Right ventricle myocardium superior (tissue), 1 donor: ENCODE results near the gene PPY. TPM values are rescaled to one million over a fixed set of nuclear protein-coding genes. Genes with fewer than 3 reads are reported as not detected.
"Not testable (repeated sequence)": the region's sequence is repeated elsewhere in the genome, so short reads cannot be mapped to it uniquely, and the experiment has no call there.

Source experiments
- ATAC-seq: fragments of 200-7000 bp; cut with Tn5 transposase; one replicate; pipeline ENCODE4 v1.9.1; 2020; ENCODE audit warnings: mild to moderate bottlenecking; ENCODE audit not compliant: poor library complexity
- DNase-seq: peaks from one replicate; pipeline ENCODE4 v3.0.0-alpha.2; 2020
- intact Hi-C: fragments of 100-400 bp; cut with DNase I; formaldehyde crosslinking; loops from one replicate; pipeline ENCODE4 v1.11.2; 2022
- total RNA-seq: library from RNA; stranded (reverse); fragmentation: NEBNext Ultra II Directional; extraction: Animal tissue kit (Norgen Biotek cat#: 25700); gene quantifications from one replicate; pipeline ENCODE4 v1.2.1, GENCODE V29; 2021
- donor health status: DM: no; HTN: yes; CAD: no; lungs with severe emphysema.

Gene PPY
- total RNA-seq, 1 donor from 2014 or later = not detected

- intact Hi-C loops, ATAC-seq, DNase-seq: not testable (repeated sequence)
These were observed 2.8 kb downstream of the PPY start for GRCh38 chr17:43939452-43939851.

GRCh38 chr17:43938838-43939182 lies 3.5 kb downstream of the PPY start:
- no peak for DNase-seq
- no peak for ATAC-seq
- intact Hi-C loops = no loop called here

- intact Hi-C loops = no loop called here
- ATAC-seq (no peak), DNase-seq (no peak)
These were observed 5.8 kb downstream of the PPY start for GRCh38 chr17:43936434-43936833.

- intact Hi-C loops = no loop called here
- ATAC-seq (no peak), DNase-seq (no peak)
These were observed 6.4 kb downstream of the PPY start for GRCh38 chr17:43935926-43936261.

GRCh38 chr17:43935204-43935925 lies 6.9 kb downstream of the PPY start:
- DNase-seq (no peak), ATAC-seq (no peak)
- intact Hi-C loops = no loop called here

GRCh38 chr17:43932923-43933322 lies 9.4 kb downstream of the PPY start:
- ATAC-seq = no peak
- intact Hi-C loops = no loop called here
- no peak for DNase-seq

GRCh38 chr17:43932357-43932756 lies 9.9 kb downstream of the PPY start:
- ATAC-seq = no peak
- DNase-seq = no peak
- intact Hi-C loops = no loop called here

GRCh38 chr17:43931062-43931571 lies 11.2 kb downstream of the PPY start:
- ATAC-seq = peak; percentile 12
- no peak for DNase-seq
- intact Hi-C loops = no loop called here

GRCh38 chr17:43928609-43929008 lies 13.7 kb downstream of the PPY start:
- no peak for DNase-seq
- intact Hi-C loops = no loop called here
- ATAC-seq = no peak

GRCh38 chr17:43927929-43928328 lies 14.3 kb downstream of the PPY start:
- intact Hi-C loops, ATAC-seq, DNase-seq: not testable (repeated sequence)

- peak; percentile 47 for DNase-seq
These were observed 15.0 kb downstream of the PPY start for GRCh38 chr17:43927060-43927864.

GRCh38 chr17:43924558-43924957 lies 17.7 kb downstream of the PPY start:
- no peak for ATAC-seq
- DNase-seq = no peak
- intact Hi-C loops = no loop called here

More at GRCh38 chr17:43927060-43927864, 15.0 kb downstream of the PPY start:
- peak; percentile 72 for ATAC-seq
- intact Hi-C loops = no loop called here

GRCh38 chr17:43920500-43921095 lies 21.7 kb downstream of the PPY start:
- intact Hi-C loops = no loop called here
- ATAC-seq (no peak), DNase-seq (no peak)

- ATAC-seq (no peak), DNase-seq (no peak)
- intact Hi-C loops = no loop called here
These were observed 24.3 kb downstream of the PPY start for GRCh38 chr17:43918026-43918389.

- ATAC-seq = peak; percentile 77
- DNase-seq = peak; percentile 67
- intact Hi-C loops = no loop called here
These were observed 24.8 kb downstream of the PPY start for GRCh38 chr17:43917348-43918025.

GRCh38 chr17:43917016-43917347 lies 25.3 kb downstream of the PPY start:
- intact Hi-C loops = no loop called here
- ATAC-seq = no peak
- no peak for DNase-seq

GRCh38 chr17:43916385-43916784 lies 25.9 kb downstream of the PPY start:
- intact Hi-C loops = no loop called here
- DNase-seq = no peak
- ATAC-seq = no peak

- intact Hi-C loops = no loop called here
- no peak for DNase-seq
- no peak for ATAC-seq
These were observed 26.7 kb downstream of the PPY start for GRCh38 chr17:43915559-43915958.

- intact Hi-C loops = no loop called here
- DNase-seq = no peak
- no peak for ATAC-seq
These were observed 27.8 kb downstream of the PPY start for GRCh38 chr17:43914451-43914850.
